Left kidney (tissue), 2 donors: Measurements from ENCODE around the gene COQ7. TPM values are rescaled to one million over a fixed set of nuclear protein-coding genes. Genes with fewer than 3 reads are reported as not detected.

Experiments
- DNase-seq: peaks from one replicate; pipeline ENCODE4 v3.0.0-alpha.2; 2013
- polyA plus RNA-seq: library from polyadenylated mRNA; unstranded; fragments of 120-200 nt; gene quantifications from one replicate; pipeline ENCODE4 v1.2.1, GENCODE V29; 2013; ENCODE audit not compliant: insufficient read length

COQ7 gene
- polyA plus RNA-seq, 1 donor, result 36.3 TPM

- DNase-seq, result no peak
These were observed 43.3 kb downstream of the COQ7 start for GRCh38 chr16:19110537-19111360.

GRCh38 chr16:19112099-19112407 is 44.6 kb downstream of the COQ7 start:
- no peak for DNase-seq

GRCh38 chr16:19113577-19114358 is 46.4 kb downstream of the COQ7 start, which contains the start of gene ITPRIPL2:
Gene ITPRIPL2 (plus strand): TSS chr16:19113964. CDS start chr16:19114462, 498 bp downstream.
- DNase-seq, result peak; percentile 80

- DNase-seq, result no peak
These were observed 47.1 kb downstream of the COQ7 start for GRCh38 chr16:19114359-19115147.

- DNase-seq, result no peak
These were observed 48.0 kb downstream of the COQ7 start for GRCh38 chr16:19115148-19116021.

GRCh38 chr16:19116711-19117449 is 49.5 kb downstream of the COQ7 start:
- no peak for DNase-seq

- no peak for DNase-seq
These were observed 51.6 kb downstream of the COQ7 start for GRCh38 chr16:19118938-19119431.

- no peak for DNase-seq
These were observed 52.1 kb downstream of the COQ7 start for GRCh38 chr16:19119564-19119963.

GRCh38 chr16:19123535-19124178 is 56.2 kb downstream of the COQ7 start:
- DNase-seq, result no peak

GRCh38 chr16:19126300-19126699 is 58.9 kb downstream of the COQ7 start:
- DNase-seq, result no peak

GRCh38 chr16:19127205-19127604 is 59.8 kb downstream of the COQ7 start:
- no peak for DNase-seq

- DNase-seq, result no peak
These were observed 60.3 kb downstream of the COQ7 start for GRCh38 chr16:19127674-19128131.

GRCh38 chr16:19128454-19129200 is 61.2 kb downstream of the COQ7 start:
- DNase-seq, result no peak

Other genes starting within 250 kb of the COQ7 start
- gene SMG1, start 141.2 kb upstream of the COQ7 start, polyA plus RNA-seq, result 86.3 TPM
- 2.0 TPM for gene TMC7, start 83.7 kb upstream of the COQ7 start, polyA plus RNA-seq
- 15.9 TPM for gene ITPRIPL2, start 46.4 kb downstream of the COQ7 start, polyA plus RNA-seq
- gene SYT17, start 100.6 kb downstream of the COQ7 start, polyA plus RNA-seq, result 12.2 TPM
- 0.05 TPM for gene CLEC19A, start 218.1 kb downstream of the COQ7 start, polyA plus RNA-seq